GM23338 (cell line): ENCODE data around the gene KLC1. TPM values are rescaled to one million over a fixed set of nuclear protein-coding genes. Genes with fewer than 3 reads are reported as not detected.

Experiments used
- ATAC-seq: fragments of 200-7000 bp; cut with Tn5 transposase; 3 replicates; pipeline ENCODE4 v1.9.1; 2020
- DNase-seq: peaks from one replicate; pipeline ENCODE4 v3.0.0-alpha.2; 2015; ENCODE audit warnings: low spot score
- H2AFZ ChIP-seq: fragments of 200-600 bp; sonication (generic); 2 replicates; pipeline ENCODE4 v1.8.0; 2016; ENCODE audit warnings: antibody characterized with exemption, mild to moderate bottlenecking, moderate library complexity
- H3F3A ChIP-seq: fragments of 200-600 bp; sonication (generic); replicated peaks from 2 replicates; pipeline ENCODE4 v1.8.0; 2017; ENCODE audit warnings: antibody characterized with exemption, mixed run types, low read depth
- H3K27ac ChIP-seq: fragments of 200-600 bp; sonication (generic); 2 replicates; pipeline ENCODE4 v1.6.1; 2016; ENCODE audit warnings: low read depth
- H3K27me3 ChIP-seq: fragments of 200-600 bp; sonication (generic); 2 replicates; pipeline ENCODE4 v1.8.0; 2016; ENCODE audit warnings: mild to moderate bottlenecking, mixed run types, moderate library complexity; ENCODE audit not compliant: insufficient read depth
- H3K36me3 ChIP-seq: fragments of 200-600 bp; sonication (generic); 2 replicates; pipeline ENCODE4 v1.8.0; 2016; ENCODE audit warnings: mild to moderate bottlenecking; ENCODE audit not compliant: insufficient read depth
- H3K4me1 ChIP-seq: fragments of 200-600 bp; sonication (generic); 2 replicates; pipeline ENCODE4 v1.8.0; 2016; ENCODE audit warnings: mild to moderate bottlenecking, moderate library complexity; ENCODE audit not compliant: insufficient read depth
- H3K4me2 ChIP-seq: fragments of 200-600 bp; sonication (generic); 2 replicates; pipeline ENCODE4 v1.7.1; 2017; ENCODE audit warnings: mixed run types
- H3K4me3 ChIP-seq: fragments of 200-600 bp; sonication (generic); 2 replicates; pipeline ENCODE4 v1.6.1; 2016; ENCODE audit warnings: mixed run types
- H3K79me2 ChIP-seq: fragments of 200-600 bp; sonication (generic); replicated peaks from 2 replicates; pipeline ENCODE4 v1.8.0; 2017; ENCODE audit warnings: mild to moderate bottlenecking; ENCODE audit not compliant: insufficient read depth
- H3K9me2 ChIP-seq: fragments of 200-600 bp; sonication (generic); 2 replicates; pipeline ENCODE4 v1.8.0; 2017; ENCODE audit not compliant: insufficient read depth
- H4K20me1 ChIP-seq: fragments of 200-600 bp; sonication (generic); replicated peaks from 2 replicates; pipeline ENCODE4 v1.8.0; 2017; ENCODE audit warnings: mild to moderate bottlenecking; ENCODE audit not compliant: insufficient read depth
- H3K27ac Mint-ChIP-seq: 2 replicates; pipeline ENCODE4 v1.8.0; 2020; ENCODE audit warnings: inconsistent platforms, mild to moderate bottlenecking, moderate library complexity, mixed read lengths
- H3K27me3 Mint-ChIP-seq: 3 replicates; pipeline ENCODE4 v1.8.0; 2022; ENCODE audit warnings: low read depth, mild to moderate bottlenecking, moderate library complexity, mixed read lengths, inconsistent platforms; ENCODE audit not compliant: insufficient read depth, poor library complexity
- H3K36me3 Mint-ChIP-seq: 3 replicates; pipeline ENCODE4 v1.8.0; 2021; ENCODE audit warnings: low read depth, mild to moderate bottlenecking, inconsistent platforms, moderate library complexity, mixed read lengths
- H3K4me1 Mint-ChIP-seq: 3 replicates; pipeline ENCODE4 v1.8.0; 2020; ENCODE audit warnings: mild to moderate bottlenecking, inconsistent platforms, mixed read lengths
- H3K4me3 Mint-ChIP-seq: 3 replicates; pipeline ENCODE4 v1.8.0; 2021; ENCODE audit warnings: moderate library complexity, mild to moderate bottlenecking, inconsistent platforms, mixed read lengths
- H3K9me3 Mint-ChIP-seq: 3 replicates; pipeline ENCODE4 v1.8.0; 2020; ENCODE audit warnings: moderate library complexity, mild to moderate bottlenecking, inconsistent platforms, mixed read lengths
- EZH2phosphoT487 ChIP-seq: fragments of 200-600 bp; sonication (generic); IDR thresholded peaks from one replicate; pipeline ENCODE4 v1.8.1; 2018; ENCODE audit warnings: antibody characterized with exemption; ENCODE audit not compliant: unreplicated experiment
- JUNB ChIP-seq: IDR thresholded peaks from one replicate; pipeline ENCODE4 v1.6.1; 2016; ENCODE audit warnings: antibody characterized with exemption; ENCODE audit not compliant: unreplicated experiment
- REST ChIP-seq: IDR thresholded peaks from one replicate; pipeline ENCODE4 v1.6.1; 2018; ENCODE audit warnings: antibody characterized with exemption; ENCODE audit not compliant: unreplicated experiment
- ZNF462 ChIP-seq: fragments of 250-450 bp; sonication (Bioruptor Pico); IDR thresholded peaks from 2 replicates; pipeline ENCODE4 v1.5.0; 2020; ENCODE audit warnings: mild to moderate bottlenecking, moderate library complexity
- polyA plus RNA-seq: library from polyadenylated mRNA; unstranded; fragments of >200 nt; fragmentation: Nextera tagmentation; extraction: Ambion mirVana; gene quantifications from 2 replicates; pipeline ENCODE4 v1.2.1, GENCODE V29; 2016
- total RNA-seq: library from RNA; depleted of rRNA; stranded (reverse); fragments of >200 nt; shearing (Covaris generic); gene quantifications from 2 replicates; pipeline ENCODE4 v1.2.3, GENCODE V29; 2014

KLC1 gene
- total and polyA plus RNA-seq, 2 experiments from 2014 or later, result 165 to 308 TPM

- Histone ChIP-seq H3K27ac (no peak overlapping the region), H3F3A (peaks cover 8% of the 10 kb centered on the region; the same call in 1 of the 2 replicates), H3K79me2 (no peaks in the 10 kb centered on the region), H3K4me1 (no peaks in the 10 kb centered on the region), H3K27me3 (no peaks in the 10 kb centered on the region), H4K20me1 (peaks cover 8% of the 10 kb centered on the region), H3K9me2 (no peaks in the 10 kb centered on the region), H3K4me2 (no peak overlapping the region), H3K4me3 (no peak overlapping the region), H2AFZ (no peak overlapping the region), H3K36me3 (peaks cover 5% of the 10 kb centered on the region; the same call in 1 of the 2 replicates)
- Mint-ChIP-seq H3K9me3 (no peaks in the 10 kb centered on the region; the same call in 2 of the 3 replicates), H3K4me3 (no peak overlapping the region), H3K27me3 (peaks cover 28% of the 10 kb centered on the region), H3K4me1 (peaks cover 9% of the 10 kb centered on the region), H3K36me3 (peaks cover 50% of the 10 kb centered on the region), H3K27ac (peak overlapping the region; percentile 78)
- ATAC-seq (no peak), DNase-seq (no peak)
- no peak for TF ChIP-seq ZNF462 (CRISPR knock-in tag)
- no peak for TF ChIP-seq EZH2phosphoT487
- no peak for TF ChIP-seq REST
- no peak for TF ChIP-seq JUNB
Measured at GRCh38 chr14:103703433-103704385, 74.7 kb downstream of the KLC1 start.
